Ascending aorta (tissue), 2 donors: ENCODE measurements around the gene TSSC4. TPM values are rescaled to one million over a fixed set of nuclear protein-coding genes. Genes with fewer than 3 reads are reported as not detected.

Source experiments
- DNase-seq, 2 donors: peaks; one replicate each; pipeline ENCODE4 v3.0.0-alpha.2; 2019; ENCODE audit warnings: low spot score in 2 of 2
- H3K27ac ChIP-seq, 2 donors: fragments of 200-600 bp; sonication (generic); one replicate each; pipeline ENCODE4 v1.5.1; 2016 to 2017; ENCODE audit warnings: mild to moderate bottlenecking in 1 of 2
- H3K27me3 ChIP-seq: fragments of 200-600 bp; sonication (generic); one replicate; pipeline ENCODE4 v1.5.1; 2017
- H3K36me3 ChIP-seq, 2 donors: fragments of 200-600 bp; sonication (generic); one replicate each; pipeline ENCODE4 v1.5.1; 2016
- H3K4me1 ChIP-seq, 2 donors: fragments of 200-600 bp; sonication (generic); one replicate each; pipeline ENCODE4 v1.5.1; 2016 to 2017; ENCODE audit warnings: mild to moderate bottlenecking in 1 of 2
- H3K4me3 ChIP-seq, 2 donors: fragments of 200-600 bp; sonication (generic); one replicate each; pipeline ENCODE4 v1.5.1; 2016 to 2017; ENCODE audit warnings: mild to moderate bottlenecking in 1 of 2
- H3K9me3 ChIP-seq, 2 donors: fragments of 200-600 bp; sonication (generic); one replicate each; pipeline ENCODE4 v1.5.1; 2016
- CTCF ChIP-seq, 3 experiments: fragments of 200-600 bp in 2 of 3; fragments of 450-650 bp in 1 of 3; sonication (generic) in 2 of 3; IDR thresholded peaks; one replicate each; pipeline ENCODE4 v1.5.1; 2016 to 2019; ENCODE audit warnings: antibody characterized with exemption in 3 of 3, mild to moderate bottlenecking in 1 of 3, moderate library complexity in 1 of 3
- intact Hi-C: fragments of 100-400 bp; cut with DNase I; formaldehyde crosslinking; loops from one replicate; pipeline ENCODE4 v1.15.1; 2023
- total RNA-seq: library from RNA; depleted of rRNA; stranded (reverse); fragments of >200 nt; gene quantifications from one replicate; pipeline ENCODE4 v1.1.0, GENCODE V29; 2016

The TSSC4 gene
- total RNA-seq, 1 donor from 2014 or later, result 183 TPM

- no peak for DNase-seq
- TF ChIP-seq CTCF (IDR thresholded peaks at IDR 0.05), result no peak
Measured at GRCh38 chr11:2436521-2437031, 36.0 kb downstream of the TSSC4 start.

GRCh38 chr11:2437516-2437915, 37.0 kb downstream of the TSSC4 start:
- no peak for TF ChIP-seq CTCF (IDR thresholded peaks at IDR 0.05)
- Histone ChIP-seq H3K36me3 (no peaks in the 10 kb centered on the region), H3K4me3 (no peak overlapping the region), H3K27me3 (no peaks in the 10 kb centered on the region), H3K9me3 (no peaks in the 10 kb centered on the region), H3K27ac (no peak overlapping the region), H3K4me1 (no peaks in the 10 kb centered on the region)
- intact Hi-C loops, result no loop called here
- no peak for DNase-seq

More at GRCh38 chr11:2436521-2437031, 36.0 kb downstream of the TSSC4 start:
- no peak overlapping the region for H3K4me3 ChIP-seq
- no peak overlapping the region for H3K27ac ChIP-seq
- no peaks in the 10 kb centered on the region for H3K36me3 ChIP-seq
- H3K27me3 ChIP-seq, result no peaks in the 10 kb centered on the region
- intact Hi-C loops, result no loop called here
- H3K9me3 ChIP-seq, result no peaks in the 10 kb centered on the region
- H3K4me1 ChIP-seq, result no peaks in the 10 kb centered on the region

GRCh38 chr11:2439820-2440219, 39.3 kb downstream of the TSSC4 start:
- Histone ChIP-seq H3K4me3 (no peak overlapping the region), H3K4me1 (no peaks in the 10 kb centered on the region), H3K9me3 (no peaks in the 10 kb centered on the region), H3K27me3 (no peaks in the 10 kb centered on the region), H3K36me3 (no peaks in the 10 kb centered on the region), H3K27ac (no peak overlapping the region)
- intact Hi-C loops, result no loop called here
- DNase-seq, result no peak
- no peak for TF ChIP-seq CTCF (IDR thresholded peaks at IDR 0.05)

GRCh38 chr11:2440646-2441045, 40.1 kb downstream of the TSSC4 start:
- Histone ChIP-seq H3K4me1 (no peaks in the 10 kb centered on the region), H3K9me3 (no peaks in the 10 kb centered on the region), H3K27me3 (no peaks in the 10 kb centered on the region), H3K4me3 (no peak overlapping the region), H3K36me3 (no peaks in the 10 kb centered on the region), H3K27ac (no peak overlapping the region)
- TF ChIP-seq CTCF (IDR thresholded peaks at IDR 0.05), result no peak
- no peak for DNase-seq
- intact Hi-C loops, result no loop called here

- no peaks in the 10 kb centered on the region for H3K4me1 ChIP-seq
- H3K27ac ChIP-seq, result no peak overlapping the region
- H3K36me3 ChIP-seq, result no peaks in the 10 kb centered on the region
- no peaks in the 10 kb centered on the region for H3K27me3 ChIP-seq
- no peak overlapping the region for H3K4me3 ChIP-seq
- TF ChIP-seq CTCF (IDR thresholded peaks at IDR 0.05), result no peak
- intact Hi-C loops, result no loop called here
- DNase-seq, result no peak
- H3K9me3 ChIP-seq, result no peaks in the 10 kb centered on the region
Measured at GRCh38 chr11:2441171-2441570, 40.6 kb downstream of the TSSC4 start.

GRCh38 chr11:2442589-2442988, 42.0 kb downstream of the TSSC4 start:
- Histone ChIP-seq H3K27ac (no peak overlapping the region), H3K9me3 (no peaks in the 10 kb centered on the region), H3K36me3 (no peaks in the 10 kb centered on the region), H3K4me1 (no peaks in the 10 kb centered on the region), H3K27me3 (no peaks in the 10 kb centered on the region), H3K4me3 (no peak overlapping the region)
- intact Hi-C loops, result no loop called here
- DNase-seq, result no peak
- TF ChIP-seq CTCF (IDR thresholded peaks at IDR 0.05), result no peak
